GM18907 (cell line): ENCODE data around the gene MCEMP1.

ENCODE experiments used
- ATAC-seq: cut with Tn5 transposase; IDR thresholded peaks from one replicate; pipeline ENCODE4 v1.9.1; 2021; ENCODE audit warnings: mild to moderate bottlenecking, moderate library complexity; ENCODE audit not compliant: unreplicated experiment

The MCEMP1 gene, protein sequence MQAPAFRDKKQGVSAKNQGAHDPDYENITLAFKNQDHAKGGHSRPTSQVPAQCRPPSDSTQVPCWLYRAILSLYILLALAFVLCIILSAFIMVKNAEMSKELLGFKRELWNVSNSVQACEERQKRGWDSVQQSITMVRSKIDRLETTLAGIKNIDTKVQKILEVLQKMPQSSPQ

DNA sequence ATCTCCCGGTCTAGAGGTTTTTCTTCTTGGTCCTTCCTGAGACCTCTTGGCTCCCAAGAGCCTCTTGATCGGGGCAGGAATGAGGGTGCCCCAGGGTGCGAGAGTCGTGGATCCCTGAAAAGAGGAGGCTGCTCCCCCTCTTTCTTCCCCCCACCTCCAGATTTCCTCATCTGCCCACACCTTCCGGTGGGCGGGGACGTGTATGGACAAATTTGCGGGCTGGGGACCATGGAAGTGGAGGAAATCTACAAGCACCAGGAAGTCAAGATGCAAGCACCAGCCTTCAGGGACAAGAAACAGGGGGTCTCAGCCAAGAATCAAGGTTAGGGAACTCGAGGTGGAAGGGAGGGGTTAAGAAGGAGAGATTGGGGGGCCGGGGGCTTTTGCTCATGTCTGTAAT, at the start of gene MCEMP1:
MCEMP1 (plus strand) TSS at position 237 of the 400 bp plus-strand sequence; CDS start at position 268, 31 bp downstream.
- no peak for ATAC-seq

DNA sequence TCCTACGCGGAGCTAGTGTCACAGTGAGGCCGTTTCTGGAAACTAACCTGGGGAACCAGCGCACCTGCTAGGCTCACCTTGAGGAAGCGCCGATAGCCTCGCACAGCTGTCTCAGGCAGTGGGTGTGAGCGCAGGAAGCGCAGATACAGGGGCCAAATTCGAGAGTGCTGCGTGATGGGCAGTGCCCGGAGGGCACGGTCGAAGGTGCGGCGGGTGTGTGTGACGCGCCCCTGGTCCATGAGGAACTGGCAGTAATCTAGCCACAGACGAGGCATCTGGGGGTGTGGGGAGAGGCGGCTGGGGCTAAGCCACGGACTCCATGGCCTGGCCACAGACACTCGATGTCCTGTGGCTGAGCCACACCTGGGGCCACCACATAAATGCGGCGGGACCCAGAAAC, 49.7 kb upstream of the MCEMP1 start:
- ATAC-seq = no peak

DNA sequence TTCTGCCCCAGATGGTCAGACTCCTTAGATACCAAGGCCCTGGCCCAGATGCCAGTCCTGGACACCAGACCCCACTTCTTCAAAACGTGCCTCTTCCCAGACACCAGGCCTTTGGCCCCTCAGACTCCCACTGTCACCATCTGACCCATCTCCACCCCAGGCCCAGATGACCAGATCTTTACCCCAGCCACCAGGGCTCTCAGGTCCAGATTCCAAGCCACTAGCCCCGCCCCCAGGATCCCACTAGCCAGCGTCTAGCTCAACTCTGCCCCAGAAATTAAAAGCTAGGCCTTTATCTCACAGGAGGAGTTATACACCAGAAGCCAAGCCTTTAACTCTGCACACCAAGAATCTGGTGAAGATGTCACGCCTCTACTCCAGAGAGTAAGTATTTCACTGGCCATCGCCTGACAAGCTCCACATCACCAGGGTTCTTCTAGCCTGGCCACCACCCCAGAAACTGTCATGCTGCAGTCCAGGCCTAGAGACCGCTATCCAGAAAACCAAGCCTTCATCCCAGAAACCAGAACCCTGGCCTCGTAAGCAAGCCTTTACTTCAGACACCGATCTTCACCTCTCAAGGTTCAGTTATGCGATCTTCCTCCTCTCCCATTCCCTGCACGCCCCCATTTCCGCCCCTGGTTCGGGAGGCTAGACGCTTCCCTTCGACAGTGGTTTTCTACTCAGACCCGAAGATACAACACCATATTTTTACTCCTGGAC, 48.1 kb upstream of the MCEMP1 start:
- ATAC-seq = no peak

DNA sequence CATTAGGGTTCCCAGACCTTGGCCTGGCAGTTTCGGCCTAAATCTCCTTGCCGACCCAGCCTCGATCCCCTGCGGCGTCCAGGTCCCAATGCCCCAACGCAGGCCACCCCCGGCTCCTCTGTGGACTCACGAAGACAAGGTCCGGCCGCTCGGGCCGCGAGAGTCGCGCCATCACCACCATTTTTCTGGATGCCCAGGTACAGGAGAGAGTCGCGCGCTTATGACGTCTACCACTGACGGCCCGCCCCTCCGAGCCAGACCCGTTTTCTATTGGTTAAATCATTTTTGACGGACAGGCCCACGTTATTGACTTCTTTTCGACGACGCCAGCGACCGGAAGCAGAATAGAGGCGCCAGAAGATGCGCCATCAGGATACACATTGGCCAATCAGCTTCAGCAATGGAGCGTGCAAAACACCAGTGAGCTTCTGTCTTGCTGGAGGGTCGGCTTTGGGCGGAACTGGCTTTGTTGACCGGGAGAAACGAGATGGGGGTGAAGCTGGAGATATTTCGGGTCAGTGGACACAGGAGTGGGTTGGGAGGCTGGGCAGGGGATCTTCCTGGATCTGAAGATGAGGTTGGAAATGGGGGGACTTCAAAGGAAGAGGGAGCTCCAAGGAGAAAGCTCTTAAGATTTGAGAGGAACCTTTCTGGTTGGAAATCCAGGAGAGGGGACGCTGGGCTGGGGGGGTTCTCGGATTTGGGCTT, 47.4 kb upstream of the MCEMP1 start, which contains the start of the genes PET100 and XAB2:
PET100 (plus strand) TSS at position 447 of the 708 bp plus-strand sequence; CDS start at position 488, 41 bp downstream.
XAB2 (minus strand) TSS at position 199 of the 708 bp plus-strand sequence; CDS start at position 181, 18 bp downstream.
- peak; percentile 82 for ATAC-seq

DNA sequence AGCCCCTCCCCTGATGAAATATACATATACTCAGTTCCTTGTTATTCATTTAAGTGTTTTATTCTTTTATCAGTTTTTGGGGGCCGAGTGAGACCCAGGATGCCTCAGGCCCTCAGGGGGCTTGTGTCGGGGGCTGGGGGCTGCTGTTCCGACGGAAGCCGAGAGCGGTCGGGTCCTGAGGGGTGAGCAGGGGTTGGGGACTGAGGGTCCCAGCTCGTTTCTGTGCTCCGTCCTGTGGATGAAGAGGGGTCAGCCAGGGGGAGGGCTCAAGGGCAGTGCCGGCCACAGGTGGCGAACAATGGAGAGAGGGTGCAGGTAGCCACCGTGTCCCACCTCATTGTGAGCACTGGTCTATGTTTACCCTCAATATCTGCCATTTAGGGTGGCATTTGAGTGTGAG, 45.3 kb upstream of the MCEMP1 start:
- no peak for ATAC-seq

DNA sequence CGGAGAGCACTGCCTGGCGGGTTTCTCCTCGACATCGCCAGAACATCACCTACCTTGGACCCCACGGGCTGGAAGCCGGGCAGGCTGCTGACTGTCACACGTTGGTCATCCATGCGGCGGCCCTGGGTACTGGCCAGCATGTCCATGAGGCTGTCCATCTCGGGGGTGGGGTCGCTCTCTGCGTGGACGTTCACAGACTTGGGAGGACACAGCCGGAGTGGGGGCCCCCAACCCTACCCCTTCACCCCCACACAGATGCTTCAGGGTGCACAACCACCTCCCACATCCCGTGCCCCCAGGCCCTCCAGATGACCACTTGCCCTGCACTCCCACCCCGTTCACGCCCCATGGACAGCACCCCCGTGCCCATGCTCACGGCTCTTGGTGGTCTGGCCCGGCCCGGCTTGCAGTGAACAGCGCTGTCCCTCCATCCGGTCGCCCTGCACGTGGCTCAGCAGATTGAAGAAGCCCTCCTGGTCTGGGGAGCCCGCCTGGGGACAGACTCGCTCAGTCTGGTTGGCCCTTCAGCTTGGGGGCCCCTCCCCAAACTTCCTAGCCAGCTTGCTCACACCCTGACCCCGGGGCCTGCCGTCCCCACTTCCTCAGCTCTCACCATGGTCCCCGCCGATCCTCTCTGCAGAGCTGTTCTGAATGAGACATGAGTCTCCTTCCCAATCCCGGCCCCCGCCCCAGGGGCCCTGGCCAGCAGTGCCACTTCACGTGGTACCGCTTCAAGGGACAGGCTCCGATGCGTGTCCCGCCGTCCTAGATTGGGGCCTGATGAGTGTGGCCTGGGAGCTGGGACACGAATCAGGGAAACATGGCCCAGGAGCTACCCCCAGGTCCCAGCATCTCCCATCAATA, 44.3 kb upstream of the MCEMP1 start:
- ATAC-seq = no peak

DNA sequence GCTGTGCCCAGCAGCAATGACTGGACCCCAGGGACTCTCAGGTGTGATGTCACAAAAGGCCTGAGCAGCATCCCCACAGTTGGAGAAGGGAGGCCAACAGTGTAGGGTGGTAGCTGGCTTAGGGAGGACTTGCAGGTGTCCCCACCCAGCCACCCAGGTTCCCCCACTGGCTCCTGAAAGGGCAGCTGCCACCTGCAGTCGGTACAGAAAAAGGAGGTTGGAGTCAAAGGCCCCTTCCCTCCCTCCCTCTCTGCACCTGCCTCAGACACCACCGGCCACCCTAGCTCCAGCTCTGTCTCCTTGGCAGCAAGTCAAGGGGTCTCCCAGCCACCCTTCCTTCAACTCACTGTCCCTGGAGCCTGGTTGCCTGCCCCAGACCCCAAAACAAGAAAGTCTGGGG, 43.2 kb upstream of the MCEMP1 start, which contains the start of gene PCP2:
PCP2 (minus strand) TSS at position 22 of the 400 bp plus-strand sequence. CDS start 262 bp downstream, outside the sequence.
- no peak for ATAC-seq

DNA sequence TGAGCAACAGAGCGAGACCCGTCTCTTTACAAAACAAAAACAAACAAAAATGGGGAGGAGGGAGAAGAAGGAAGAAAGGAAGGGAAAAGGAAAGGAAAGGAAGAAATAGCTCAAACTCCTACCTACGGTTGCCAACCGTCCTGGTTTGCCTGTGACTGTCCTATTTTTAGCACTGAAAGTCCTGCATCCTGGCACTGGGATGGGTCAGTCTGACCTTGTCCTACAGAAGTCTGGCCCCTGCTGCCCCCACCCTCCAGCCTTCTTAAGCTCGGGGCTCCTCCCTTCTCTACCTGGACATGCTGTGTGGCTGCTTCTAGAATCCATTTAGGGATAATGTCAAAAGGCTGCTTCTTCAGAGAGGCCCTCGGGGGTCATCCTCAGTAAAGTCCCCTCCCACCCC, 41.2 kb upstream of the MCEMP1 start:
- no peak for ATAC-seq

DNA sequence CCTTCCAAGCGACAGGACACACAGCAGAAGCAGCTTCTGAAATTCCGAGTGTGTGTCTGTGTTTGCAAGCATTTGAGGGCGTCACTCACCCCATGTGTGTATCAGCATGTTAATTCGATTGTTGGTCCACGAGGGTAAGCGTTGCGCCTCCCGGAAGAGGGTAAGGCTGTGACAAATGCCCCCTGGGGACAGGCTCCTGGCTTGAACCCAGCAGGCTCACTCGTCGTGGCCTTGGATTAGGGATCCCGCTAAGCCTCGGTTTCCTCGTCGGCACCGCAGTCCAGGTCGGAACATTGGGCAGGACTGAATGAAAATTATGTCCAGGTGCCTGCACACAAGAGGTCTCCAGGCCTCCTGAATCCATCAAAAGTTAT, 40.6 kb upstream of the MCEMP1 start:
- ATAC-seq = no peak

DNA sequence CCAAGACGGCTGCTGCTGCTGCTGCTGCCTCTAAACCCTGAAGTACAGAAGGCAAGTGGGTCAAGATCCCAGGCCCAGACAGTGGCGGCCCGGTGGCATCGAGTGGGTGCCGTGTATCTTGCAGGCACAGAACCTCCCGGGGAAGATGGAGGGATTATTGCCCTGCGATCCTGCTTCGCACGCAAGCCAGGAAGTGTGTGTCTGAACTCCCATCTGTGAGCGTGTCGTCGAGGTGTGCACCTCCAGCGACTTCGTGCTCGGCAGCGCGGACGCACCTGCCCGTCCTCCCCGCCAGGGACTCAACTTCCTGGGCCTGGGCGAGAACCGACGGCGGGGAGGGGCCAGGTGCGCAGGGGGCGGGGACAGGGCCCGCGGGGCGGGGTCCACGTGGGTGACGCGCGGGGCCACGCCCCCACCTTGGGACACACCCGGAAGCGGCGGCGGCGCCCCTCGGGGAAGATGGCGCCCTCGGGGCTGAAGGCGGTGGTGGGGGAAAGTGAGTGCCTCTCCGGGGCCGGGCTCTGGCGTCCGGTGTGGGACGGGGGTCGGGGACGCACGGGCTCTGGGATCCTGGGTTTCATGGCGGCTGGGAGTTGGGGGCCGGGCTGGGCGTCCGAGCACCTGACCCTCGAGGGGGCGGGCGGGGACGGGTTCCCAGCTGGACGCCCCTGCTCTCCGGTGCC, 40.1 kb upstream of the MCEMP1 start, which contains the start of gene STXBP2:
STXBP2 (plus strand) TSS at position 420 of the 683 bp plus-strand sequence; CDS start at position 460, 40 bp downstream.
- ATAC-seq = peak; percentile 67

DNA sequence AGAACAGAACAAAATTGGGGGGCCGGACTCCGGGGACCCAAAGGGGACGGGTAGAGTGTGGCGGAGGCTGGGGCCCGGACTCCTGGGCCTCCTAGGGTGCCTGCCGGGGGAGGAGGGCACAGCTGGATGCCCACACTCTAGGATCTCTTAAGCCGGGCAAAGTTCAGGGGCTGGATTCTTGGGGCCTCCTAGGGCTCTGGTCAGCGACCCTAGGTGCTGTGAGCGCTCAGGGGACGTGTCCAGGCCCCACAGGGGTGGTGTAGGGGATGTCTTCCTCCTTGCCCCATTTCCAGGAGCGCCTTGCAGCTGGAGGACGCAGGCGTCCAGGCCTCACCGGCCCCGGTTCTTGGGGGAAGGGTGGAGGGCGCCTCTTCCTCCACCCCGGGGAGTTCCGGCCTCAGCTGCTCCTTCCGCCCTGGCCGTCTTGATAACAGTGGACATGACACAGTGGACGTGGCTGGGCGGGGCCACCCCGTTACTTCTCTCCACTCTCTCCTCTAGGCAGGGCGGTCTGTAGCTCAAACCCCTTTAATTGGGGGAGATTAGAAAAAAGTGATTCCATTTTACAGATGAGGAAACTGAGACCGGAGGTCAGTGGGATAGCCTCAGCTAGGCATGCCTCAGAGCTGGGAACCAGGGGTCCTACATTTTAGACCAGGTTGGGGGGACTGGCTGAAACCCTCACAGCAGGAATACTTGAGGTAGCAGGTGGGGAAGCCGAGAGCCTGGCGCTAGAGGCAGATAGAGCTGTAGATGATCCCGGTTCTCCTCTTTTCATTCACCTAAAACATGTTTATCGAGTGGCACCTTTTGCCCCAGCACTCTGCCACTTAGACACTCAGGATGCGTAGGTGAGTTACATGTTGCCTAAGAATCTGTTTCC, 39.3 kb upstream of the MCEMP1 start:
- peak; percentile 25 for ATAC-seq

DNA sequence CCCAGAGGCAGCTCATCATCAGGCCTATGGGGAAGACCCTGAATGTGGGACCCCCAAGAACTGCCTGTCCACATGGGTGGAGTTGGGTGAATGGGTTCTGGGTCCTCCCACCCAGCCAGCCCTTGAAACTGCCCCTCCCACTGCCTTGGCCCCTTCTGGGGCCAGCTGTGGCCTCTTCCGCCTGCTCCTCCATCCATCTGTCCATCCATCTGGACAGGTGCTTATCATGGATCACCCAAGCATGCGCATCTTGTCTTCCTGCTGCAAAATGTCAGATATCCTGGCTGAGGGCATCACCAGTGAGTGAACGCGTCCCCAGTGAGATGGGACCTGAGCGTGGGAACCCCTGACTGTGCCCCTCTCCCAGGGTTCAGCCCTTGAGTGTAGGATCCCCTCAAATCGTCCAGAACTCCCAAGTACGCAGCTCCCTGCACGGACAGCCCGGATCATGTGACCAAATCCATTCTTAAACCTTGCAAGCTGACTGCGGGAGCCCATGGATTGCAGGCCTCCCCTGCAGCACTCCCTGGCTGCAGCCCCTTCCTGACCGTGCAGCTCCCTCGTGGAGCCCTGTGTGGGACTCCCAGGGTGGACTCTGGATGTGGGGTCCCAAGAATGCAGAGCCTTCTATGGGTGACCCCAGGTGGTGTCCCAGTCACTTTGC, 38.0 kb upstream of the MCEMP1 start:
- ATAC-seq = no peak

DNA sequence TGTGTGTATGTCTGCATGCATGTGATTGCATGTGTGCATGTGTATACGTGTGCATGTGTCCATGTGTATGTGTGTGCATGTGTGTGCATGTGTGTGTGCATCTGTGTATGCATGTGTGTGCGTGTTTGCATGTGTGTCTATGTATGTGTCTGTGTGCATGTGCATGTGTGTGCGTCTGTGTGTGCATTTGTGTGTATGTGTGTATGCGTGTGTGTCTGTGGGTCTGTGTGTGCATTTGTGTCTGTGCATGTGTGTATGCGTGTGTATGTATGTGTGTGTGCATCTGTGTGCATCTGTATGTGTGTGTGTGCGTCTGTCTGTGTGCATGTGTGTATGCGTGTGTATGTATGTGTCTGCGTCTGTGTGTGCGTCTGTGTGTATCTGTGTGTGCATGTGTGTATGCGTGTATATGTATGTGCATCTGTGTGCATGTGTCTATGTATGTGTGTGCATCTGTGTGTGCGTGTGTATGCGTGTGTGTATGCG, 37.0 kb upstream of the MCEMP1 start:
- no peak for ATAC-seq

DNA sequence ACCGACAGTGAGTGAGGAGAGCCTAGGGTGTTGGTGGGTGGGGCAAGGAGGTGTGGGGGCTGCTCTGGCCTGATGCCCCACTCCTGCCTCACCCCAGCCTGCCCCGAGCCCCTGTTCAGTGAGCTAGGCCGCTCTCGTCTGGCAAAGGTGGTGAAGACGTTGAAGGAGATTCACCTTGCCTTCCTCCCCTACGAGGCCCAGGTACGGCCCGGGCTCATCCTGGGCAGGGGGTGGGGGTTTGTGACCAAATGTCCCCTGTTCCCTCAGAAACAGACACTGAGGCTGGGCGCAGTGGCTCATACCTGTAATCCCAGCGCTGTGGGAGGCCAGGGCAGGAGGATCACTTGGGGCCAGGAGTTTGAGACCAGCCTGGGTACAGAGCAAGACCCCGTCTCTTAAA, 36.1 kb upstream of the MCEMP1 start:
- no peak for ATAC-seq

DNA sequence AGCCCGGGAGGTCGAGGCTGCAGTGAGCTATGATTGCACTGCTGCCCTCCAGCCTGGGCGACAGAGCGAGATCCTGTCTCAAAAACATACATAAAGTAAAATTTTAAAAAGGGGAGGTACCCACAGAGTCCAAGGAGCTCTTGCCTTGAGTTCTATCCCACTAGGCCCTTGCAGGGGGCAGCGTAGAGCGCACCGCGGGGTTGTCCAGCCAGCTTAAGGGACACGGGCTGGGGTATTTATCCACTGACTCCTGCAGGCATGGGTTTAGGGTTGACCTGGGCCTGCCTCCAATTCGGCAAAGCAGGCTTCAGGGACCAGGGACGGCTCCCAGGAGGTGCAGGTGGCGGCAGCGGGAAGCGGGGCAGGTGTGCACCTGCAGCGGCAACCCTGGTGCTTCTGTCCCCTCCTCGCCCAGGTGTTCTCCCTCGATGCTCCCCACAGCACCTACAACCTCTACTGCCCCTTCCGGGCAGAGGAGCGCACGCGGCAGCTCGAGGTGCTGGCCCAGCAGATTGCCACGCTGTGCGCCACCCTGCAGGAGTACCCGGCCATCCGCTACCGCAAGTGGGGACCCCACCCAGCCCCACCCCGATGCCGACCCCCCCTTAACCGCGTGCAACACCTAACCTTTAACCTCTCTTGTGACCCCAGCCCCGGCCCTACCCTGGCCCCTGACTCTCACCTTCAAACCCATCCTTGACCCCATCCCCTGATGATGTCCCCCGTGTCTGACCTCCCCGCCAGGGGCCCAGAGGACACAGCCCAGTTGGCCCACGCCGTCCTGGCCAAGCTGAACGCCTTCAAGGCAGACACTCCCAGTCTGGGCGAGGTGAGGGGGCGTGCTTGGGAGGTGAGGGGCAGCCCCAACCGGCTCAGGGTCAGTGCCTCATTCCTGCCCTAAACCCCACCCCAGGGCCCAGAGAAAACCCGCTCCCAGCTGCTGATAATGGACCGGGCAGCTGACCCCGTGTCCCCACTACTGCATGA, 35.3 kb upstream of the MCEMP1 start:
- no peak for ATAC-seq

DNA sequence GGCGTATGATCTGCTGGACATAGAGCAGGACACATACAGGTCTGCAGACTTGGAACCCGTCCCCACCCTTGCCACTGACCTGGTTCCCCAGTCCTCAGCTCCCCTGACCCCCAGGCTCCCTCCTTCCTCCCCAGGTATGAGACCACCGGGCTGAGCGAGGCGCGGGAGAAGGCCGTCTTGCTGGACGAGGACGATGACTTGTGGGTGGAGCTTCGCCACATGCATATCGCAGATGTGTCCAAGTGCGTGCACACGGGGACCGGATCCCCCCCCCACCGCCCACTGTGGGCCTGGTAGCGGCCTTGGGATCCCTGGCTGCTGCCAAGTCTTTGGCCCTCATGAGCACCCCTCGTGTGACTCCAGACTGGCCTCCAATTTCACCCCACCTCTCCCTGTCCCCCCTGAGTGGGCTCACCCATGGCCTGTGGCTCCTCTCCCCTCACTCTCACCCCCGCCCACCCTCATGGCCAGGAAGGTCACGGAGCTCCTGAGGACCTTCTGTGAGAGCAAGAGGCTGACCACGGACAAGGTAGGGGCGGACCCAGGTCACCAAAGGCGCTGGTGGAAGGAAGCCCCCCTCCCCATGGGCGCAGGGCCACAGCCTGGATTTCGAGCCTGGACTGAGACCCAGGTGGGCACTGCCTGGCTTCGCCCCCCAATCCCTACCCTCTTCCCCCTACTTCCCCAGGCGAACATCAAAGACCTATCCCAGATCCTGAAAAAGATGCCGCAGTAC, 34.4 kb upstream of the MCEMP1 start:
- no peak for ATAC-seq

DNA sequence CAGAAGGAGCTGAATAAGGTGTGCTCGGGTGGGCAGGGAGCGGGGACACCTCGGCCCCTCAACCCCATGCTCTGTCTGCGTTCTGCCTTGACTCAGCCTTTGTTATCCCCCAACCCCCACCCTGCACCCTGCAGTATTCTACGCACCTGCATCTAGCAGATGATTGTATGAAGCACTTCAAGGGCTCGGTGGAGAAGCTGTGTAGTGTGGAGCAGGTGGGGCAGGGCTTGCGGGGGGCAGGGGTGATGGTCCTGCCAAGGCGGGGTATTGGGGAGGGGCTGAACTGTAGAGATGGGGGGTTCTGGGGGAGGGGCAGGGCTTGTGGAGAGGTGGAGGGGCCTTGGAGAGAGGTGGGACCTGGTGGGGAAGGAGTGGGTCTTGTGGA, 33.9 kb upstream of the MCEMP1 start:
- no peak for ATAC-seq
